WTC11 (cell line): ENCODE measurements around the gene NDUFB10. TPM values are rescaled to one million over a fixed set of nuclear protein-coding genes. Genes with fewer than 3 reads are reported as not detected.

Experiments used
- AFF4 ChIP-seq: sonication (generic); formaldehyde crosslinking; IDR thresholded peaks from 2 replicates; pipeline ENCODE4 v1.8.1; 2023; ENCODE audit warnings: mild to moderate bottlenecking, missing genetic modification reagents, borderline replicate concordance
- ATF2 ChIP-seq: sonication (generic); formaldehyde crosslinking; IDR thresholded peaks from 2 replicates; pipeline ENCODE4 v1.8.1; 2022; ENCODE audit warnings: low read depth, missing genetic modification reagents, borderline replicate concordance
- CDX4 ChIP-seq: fragments of 250-450 bp; sonication (Bioruptor Pico); IDR thresholded peaks from 2 replicates; pipeline ENCODE4 v1.9.0; 2021; ENCODE audit warnings: moderate library complexity, mild to moderate bottlenecking, inconsistent platforms, borderline replicate concordance
- CREB1 ChIP-seq: sonication (generic); formaldehyde crosslinking; IDR thresholded peaks from 2 replicates; pipeline ENCODE4 v1.8.0; 2023; ENCODE audit warnings: mild to moderate bottlenecking, missing genetic modification reagents
- E2F1 ChIP-seq: sonication (generic); formaldehyde crosslinking; IDR thresholded peaks from 2 replicates; pipeline ENCODE4 v1.8.0; 2022; ENCODE audit warnings: mild to moderate bottlenecking, missing genetic modification reagents
- EMX1 ChIP-seq: fragments of 250-450 bp; sonication (Bioruptor Pico); IDR thresholded peaks from 2 replicates; pipeline ENCODE4 v1.8.0; 2021; ENCODE audit warnings: mild to moderate bottlenecking
- ERG ChIP-seq: fragments of 250-450 bp; sonication (Bioruptor Pico); IDR thresholded peaks from 2 replicates; pipeline ENCODE4 v1.8.0; 2021; ENCODE audit warnings: mild to moderate bottlenecking
- ETV6 ChIP-seq: sonication (generic); formaldehyde crosslinking; IDR thresholded peaks from 2 replicates; pipeline ENCODE4 v1.8.1; 2022; ENCODE audit warnings: mild to moderate bottlenecking, missing genetic modification reagents
- FOXJ3 ChIP-seq: sonication (generic); formaldehyde crosslinking; IDR thresholded peaks from 2 replicates; pipeline ENCODE4 v1.9.0; 2021; ENCODE audit warnings: missing genetic modification reagents, mild to moderate bottlenecking, borderline replicate concordance
- GRHL2 ChIP-seq: fragments of 250-450 bp; sonication (Bioruptor Pico); IDR thresholded peaks from 2 replicates; pipeline ENCODE4 v1.8.0; 2022; ENCODE audit warnings: mild to moderate bottlenecking, moderate library complexity; ENCODE audit not compliant: insufficient replicate concordance, severe bottlenecking
- HMGA2 ChIP-seq: fragments of 250-450 bp; sonication (Bioruptor Pico); IDR thresholded peaks from 2 replicates; pipeline ENCODE4 v1.4.0; 2021; ENCODE audit warnings: mild to moderate bottlenecking, moderate library complexity
- MAX ChIP-seq: sonication (generic); formaldehyde crosslinking; IDR thresholded peaks from 2 replicates; pipeline ENCODE4 v1.8.0; 2022; ENCODE audit warnings: mild to moderate bottlenecking, missing genetic modification reagents
- NFATC4 ChIP-seq: fragments of 250-450 bp; sonication (Bioruptor Pico); IDR thresholded peaks from 2 replicates; pipeline ENCODE4 v1.9.0; 2021; ENCODE audit warnings: mild to moderate bottlenecking
- SMAD3 ChIP-seq: sonication (generic); formaldehyde crosslinking; IDR thresholded peaks from 2 replicates; pipeline ENCODE4 v1.8.0; 2022; ENCODE audit warnings: missing genetic modification reagents, mild to moderate bottlenecking, borderline replicate concordance
- TEAD1 ChIP-seq: sonication (generic); formaldehyde crosslinking; IDR thresholded peaks from 2 replicates; pipeline ENCODE4 v1.8.0; 2022; ENCODE audit warnings: mild to moderate bottlenecking, missing genetic modification reagents
- USF2 ChIP-seq: sonication (generic); formaldehyde crosslinking; IDR thresholded peaks from 2 replicates; pipeline ENCODE4 v1.8.1; 2023; ENCODE audit warnings: mild to moderate bottlenecking, missing genetic modification reagents, moderate library complexity
- ZNF512 ChIP-seq: sonication (generic); formaldehyde crosslinking; IDR thresholded peaks from 2 replicates; pipeline ENCODE4 v1.8.1; 2022; ENCODE audit warnings: missing genetic modification reagents, borderline replicate concordance
- ZNF532 ChIP-seq: fragments of 250-450 bp; sonication (Bioruptor Pico); IDR thresholded peaks from 2 replicates; pipeline ENCODE4 v1.9.0; 2021; ENCODE audit warnings: mild to moderate bottlenecking, borderline replicate concordance
- ZNF671 ChIP-seq: fragments of 250-450 bp; sonication (Bioruptor Pico); IDR thresholded peaks from 2 replicates; pipeline ENCODE4 v1.8.0; 2021; ENCODE audit warnings: mild to moderate bottlenecking
- total RNA-seq: library from RNA; stranded (reverse); gene quantifications from 3 replicates; pipeline ENCODE4 v1.2.3, GENCODE V29; 2021

Gene NDUFB10
- total RNA-seq, 1 experiment from 2014 or later = 228 TPM

- TF ChIP-seq AFF4 (CRISPR knock-in tag) (no peak), TEAD1 (CRISPR knock-in tag) (peak; percentile 59), FOXJ3 (CRISPR knock-in tag) (no peak), GRHL2 (CRISPR knock-in tag) (no peak), ERG (CRISPR knock-in tag) (no peak), ZNF532 (CRISPR knock-in tag) (no peak), SMAD3 (CRISPR knock-in tag) (peak; percentile 75; the same call in 1 of the 2 replicates), ATF2 (CRISPR knock-in tag) (no peak), HMGA2 (CRISPR knock-in tag) (no peak), EMX1 (CRISPR knock-in tag) (no peak), ZNF671 (no peak), USF2 (CRISPR knock-in tag) (no peak; the same call in 1 of the 2 replicates), CREB1 (CRISPR knock-in tag) (no peak), ETV6 (CRISPR knock-in tag) (no peak; the same call in 1 of the 2 replicates), E2F1 (CRISPR knock-in tag) (0 out of 2 replicates have a peak, but pooled peaks have one; percentile 66), MAX (CRISPR knock-in tag) (peak; percentile 98), CDX4 (CRISPR knock-in tag) (no peak), ZNF512 (CRISPR knock-in tag) (no peak), NFATC4 (CRISPR knock-in tag) (no peak)
These were observed 16.3 kb upstream of the NDUFB10 start, which contains the start of gene MSRB1 (continued) for GRCh38 chr16:1942810-1943726.
